Fibroblast of skin of abdomen (primary cell): Measurements from ENCODE around the gene CACFD1.
A peak's percentile ranks its signal among the peaks of the same experiment; 100 is the strongest.

Source experiments
- DNase-seq: peaks from one replicate; pipeline ENCODE4 v3.0.0-alpha.2; 2013

The CACFD1 gene

DNA sequence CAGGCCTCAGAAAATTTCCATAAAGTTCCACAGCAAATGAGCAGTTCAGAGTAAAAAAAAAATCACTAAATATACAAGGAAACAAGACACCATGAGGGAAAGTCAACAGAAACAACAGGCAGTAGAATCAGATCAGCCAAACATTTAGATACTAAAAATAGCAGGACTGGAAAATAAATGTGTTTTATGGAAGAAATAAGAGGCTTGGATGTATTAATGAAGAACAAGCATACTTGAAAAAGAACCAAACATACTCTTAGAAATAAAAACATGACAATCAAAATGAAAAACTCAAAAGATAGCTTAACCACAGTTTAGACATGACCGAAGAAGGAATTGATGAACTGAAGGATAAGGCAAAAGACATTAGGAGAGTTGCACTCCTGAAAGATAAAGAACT is 42.3 kb downstream of the CACFD1 start:
- no peak for DNase-seq

DNA sequence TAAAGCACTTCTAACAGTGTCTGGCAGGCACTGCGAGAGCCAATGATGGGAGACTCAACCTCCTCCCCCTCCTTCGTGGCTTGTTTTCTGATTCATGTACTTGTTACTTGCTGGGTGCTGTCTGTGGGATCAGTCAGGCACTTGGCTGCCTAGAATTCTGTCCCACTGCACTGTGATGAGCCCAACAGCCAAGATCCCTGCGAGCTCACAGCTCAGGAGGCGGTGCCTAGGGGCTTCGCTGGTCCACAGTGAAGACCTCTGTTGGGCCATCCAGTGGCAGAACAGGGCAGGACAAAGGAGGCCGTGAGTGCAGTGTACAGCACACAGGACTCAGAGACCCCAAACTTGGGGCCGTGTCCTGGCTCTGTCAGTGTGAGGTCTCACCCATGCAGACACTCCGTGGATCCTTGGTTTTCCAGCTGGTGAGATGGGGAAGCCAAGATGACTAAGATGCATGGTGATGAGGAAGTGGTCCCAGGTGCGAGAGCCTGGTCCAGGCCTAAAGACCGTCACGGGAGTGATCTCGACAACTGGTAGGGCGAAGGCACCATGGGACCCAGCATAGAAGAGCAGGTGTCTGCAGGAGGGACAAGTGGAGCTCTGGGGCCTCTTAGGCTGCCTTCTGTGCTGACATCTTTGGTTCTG is 45.5 kb downstream of the CACFD1 start:
- no peak for DNase-seq

DNA sequence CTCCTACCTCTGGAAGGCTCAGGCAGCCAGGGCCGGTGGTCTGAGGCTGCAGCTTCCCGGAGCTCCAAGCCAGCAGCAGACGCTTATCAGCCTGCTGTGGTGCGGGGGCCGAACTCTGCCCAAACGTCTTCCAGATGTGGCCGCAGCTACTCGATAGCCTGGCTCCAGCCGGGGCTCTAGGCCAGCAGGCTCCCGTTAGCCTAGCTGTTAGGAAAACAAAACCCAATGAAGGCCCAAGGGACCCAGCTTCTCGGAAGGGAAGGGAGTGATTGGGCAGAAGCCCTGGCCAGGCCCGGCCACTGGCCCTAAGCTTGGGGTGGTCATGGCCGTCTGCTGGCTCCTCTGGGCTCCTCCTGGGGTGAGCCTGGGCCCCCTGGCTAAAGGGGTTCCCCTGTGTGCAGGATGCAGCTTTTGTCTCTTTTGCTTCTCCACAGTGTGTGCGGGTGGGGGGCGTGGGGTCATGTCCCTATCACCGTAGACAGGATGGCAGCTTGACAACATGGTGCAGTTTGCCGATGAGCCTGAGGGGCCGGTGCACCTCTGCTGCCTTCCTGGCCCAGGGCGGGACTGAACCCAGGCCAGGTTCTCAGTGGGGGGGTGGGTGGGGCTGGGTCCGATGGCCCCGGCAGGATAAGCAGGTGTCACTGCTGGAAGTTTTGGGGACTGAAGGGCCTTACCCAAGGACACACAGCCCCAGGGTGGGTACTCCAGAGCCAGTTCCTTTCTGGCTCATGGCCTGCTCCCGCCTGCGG is 46.3 kb downstream of the CACFD1 start:
- DNase-seq = peak; percentile 31

DNA sequence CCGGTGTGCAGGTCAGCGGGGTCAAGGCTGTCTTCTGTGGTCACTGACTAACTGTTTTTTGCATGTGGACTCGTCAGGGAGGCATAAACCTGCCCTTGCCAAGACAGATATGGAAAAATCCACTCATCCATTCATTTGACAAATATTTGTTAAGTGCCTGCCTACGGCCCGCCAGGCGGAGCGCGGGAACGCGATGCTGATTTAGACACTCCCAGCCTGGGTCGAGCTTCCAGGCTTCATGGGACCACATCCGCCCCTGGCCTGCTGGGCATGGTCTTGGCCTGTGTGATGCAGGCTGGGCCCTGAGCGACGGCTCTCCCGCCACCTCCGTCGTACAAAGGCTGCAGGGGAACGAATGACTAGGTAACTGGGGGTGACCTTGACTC is 46.9 kb downstream of the CACFD1 start:
- peak; percentile 33 for DNase-seq

DNA sequence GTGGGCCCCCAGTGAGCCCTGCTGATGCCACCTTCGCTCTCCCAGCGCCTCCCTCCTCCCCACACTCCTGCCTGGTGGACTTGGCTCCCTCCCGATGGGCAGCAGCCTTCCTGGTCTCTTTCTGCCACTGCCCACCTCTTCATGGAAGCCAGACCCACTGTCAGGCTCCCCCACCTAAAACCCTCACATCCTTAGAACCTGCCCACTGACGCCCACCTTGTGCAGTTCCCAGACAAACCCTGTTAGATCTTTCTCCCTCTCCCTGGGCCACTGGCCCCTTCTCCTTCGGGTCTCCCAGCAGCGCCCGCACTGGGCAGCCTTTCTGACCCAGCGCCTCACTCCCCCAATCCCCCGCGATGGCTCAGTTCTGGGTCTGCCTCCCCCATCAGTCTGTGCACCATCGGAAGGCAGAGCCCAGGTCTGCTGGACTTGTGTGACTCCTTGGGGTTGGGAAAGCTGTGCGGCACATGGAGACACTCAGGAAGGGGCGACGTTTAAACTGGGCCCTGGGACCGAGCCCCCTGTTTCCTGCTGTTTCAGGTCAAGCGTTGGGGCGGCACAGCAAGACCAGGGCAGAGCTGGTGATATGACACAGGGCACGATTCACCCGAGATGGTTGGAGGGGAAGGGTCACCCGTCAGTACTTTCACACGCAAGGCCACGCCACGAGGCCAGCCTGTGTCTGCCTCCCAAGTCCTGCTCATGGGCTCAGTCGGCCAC is 47.6 kb downstream of the CACFD1 start:
- DNase-seq = no peak

DNA sequence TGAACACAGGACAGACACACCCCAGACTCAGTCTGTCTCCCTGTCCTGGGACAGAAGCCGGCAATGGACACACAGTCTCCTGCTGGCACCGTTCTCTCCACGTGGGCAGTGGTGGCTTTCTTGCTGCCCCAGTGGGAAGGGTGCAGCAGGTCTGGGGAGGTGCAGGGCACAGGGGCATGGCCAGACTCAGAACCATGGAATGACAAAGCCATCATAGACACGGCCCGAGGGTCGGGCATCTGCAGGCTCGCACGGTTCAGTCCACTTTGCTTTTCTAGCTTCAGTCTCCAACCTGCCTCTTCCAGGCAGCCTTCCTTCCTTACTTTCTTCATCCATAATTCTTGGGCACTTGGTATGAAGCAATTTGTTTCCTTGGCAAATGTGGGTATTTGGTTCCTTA is 48.3 kb downstream of the CACFD1 start:
- no peak for DNase-seq

DNA sequence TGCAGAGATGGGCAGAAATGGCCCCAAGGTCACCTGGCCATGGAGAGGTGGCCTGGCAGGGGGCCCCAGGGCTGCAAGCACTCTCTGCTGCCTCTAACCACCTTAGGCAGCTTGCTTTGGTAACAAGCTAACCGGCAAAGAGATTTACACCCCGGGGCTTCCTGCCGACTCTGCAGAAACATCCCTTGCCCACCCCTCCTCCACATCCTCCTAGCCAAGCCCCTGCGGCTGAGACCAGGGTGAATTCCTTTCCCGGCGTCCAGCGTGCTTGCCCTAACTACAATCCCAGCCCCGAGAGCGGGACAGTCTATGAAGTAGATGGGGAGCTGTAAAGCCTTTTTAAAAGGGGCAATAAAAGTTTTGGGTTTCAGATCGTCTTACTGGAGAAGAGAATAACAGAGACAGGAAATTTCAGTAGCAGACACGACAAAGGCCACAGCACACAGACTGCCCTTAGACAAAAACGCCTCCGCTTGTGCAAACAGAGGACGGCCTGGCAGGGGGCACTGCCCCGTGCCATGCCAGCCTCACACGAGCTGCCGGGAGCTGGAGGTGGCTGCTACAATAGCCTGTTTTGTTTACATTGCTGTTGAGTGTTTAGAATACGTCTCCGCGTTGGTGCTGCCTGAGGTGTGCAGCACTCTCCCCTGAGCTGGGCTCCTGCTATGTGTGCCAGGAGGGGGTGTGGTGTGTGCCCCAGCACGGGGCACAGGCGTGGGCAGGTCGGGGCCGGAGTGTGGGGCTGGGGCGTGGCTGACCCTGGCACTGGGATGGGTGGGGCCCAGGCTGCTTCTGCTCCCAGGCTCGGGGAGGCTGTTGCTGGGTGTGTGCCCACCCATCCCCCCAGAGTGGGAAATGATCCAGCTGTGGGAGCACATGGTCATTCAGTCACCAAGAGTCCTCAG is 49.7 kb downstream of the CACFD1 start:
- DNase-seq = no peak

DNA sequence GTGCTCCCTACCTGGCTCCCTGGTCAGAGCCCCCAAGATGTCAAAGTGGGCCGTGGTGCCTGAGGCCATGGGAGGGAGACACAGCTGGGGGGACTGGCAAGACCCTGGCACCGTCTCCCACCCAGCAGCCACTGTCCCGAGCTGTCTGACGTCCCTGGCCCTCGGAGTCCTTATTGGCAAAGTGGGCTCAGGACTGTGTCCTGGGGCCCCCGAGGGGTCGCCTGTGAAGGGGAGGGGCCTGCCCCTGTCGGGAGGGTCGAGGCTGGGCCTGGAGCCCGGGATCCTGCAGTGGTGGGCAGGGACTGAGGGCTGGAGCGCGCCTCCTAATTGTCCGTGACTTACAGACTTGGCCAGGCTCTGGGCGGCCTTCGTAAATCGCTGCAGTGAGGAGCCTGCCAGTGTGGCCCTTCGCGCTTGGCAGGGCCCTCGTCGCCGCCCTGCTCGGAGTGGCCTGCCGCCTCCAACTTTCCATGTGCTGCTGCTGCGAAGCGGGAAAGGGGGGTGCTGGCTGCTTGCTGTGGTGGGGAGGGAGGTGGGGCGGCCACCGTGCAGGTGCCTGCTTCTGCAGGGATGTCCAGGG is 51.2 kb downstream of the CACFD1 start:
- no peak for DNase-seq

- DNase-seq = no peak
Observed at GRCh38 chr9:133511607-133512006, 51.8 kb downstream of the CACFD1 start.

GRCh38 chr9:133512253-133513213 is 52.8 kb downstream of the CACFD1 start:
- no peak for DNase-seq

DNA sequence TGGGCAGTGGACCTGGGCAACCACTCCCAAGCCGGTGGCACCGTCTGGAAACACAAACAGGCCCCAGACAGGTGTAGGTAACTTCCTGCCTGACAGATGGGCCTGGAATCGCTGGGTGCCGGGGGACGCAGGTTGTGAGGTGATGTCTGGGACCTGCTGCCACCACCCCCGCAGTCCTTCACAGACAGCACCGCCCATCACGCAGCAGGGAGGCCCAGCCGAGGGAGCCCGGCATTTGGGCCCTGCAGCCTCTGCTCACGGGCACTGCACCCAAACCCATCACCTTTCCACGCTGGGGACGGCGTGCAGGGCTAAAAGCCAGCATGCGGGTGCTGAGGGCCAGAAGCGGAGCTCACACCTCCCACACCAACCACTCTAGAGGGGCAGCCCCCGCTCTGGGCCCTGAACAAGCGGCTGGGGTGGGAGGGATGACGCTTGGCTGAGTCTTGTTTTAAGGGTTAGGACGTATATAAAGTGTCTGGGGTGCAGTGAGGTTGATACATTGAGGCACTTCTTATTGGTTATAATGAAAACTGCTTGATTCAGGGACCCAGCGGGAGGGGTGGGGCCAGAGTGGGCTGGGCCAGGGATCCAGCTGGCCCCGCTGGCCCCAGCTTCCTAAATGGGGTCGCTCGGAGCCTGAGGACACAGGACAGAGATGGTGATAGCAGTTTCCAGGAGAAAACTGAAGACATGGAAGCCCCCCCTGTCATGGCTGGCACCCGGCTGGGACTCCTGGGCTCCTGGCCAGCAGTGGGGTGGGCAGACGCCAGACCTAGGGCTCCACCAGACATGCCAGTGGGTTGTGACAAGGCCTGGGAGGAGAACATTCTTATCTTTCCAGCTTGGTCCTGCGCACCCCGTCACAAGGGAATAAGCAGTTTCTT is 53.7 kb downstream of the CACFD1 start:
- no peak for DNase-seq

GRCh38 chr9:133514460-133515239 is 54.9 kb downstream of the CACFD1 start:
- no peak for DNase-seq

DNA sequence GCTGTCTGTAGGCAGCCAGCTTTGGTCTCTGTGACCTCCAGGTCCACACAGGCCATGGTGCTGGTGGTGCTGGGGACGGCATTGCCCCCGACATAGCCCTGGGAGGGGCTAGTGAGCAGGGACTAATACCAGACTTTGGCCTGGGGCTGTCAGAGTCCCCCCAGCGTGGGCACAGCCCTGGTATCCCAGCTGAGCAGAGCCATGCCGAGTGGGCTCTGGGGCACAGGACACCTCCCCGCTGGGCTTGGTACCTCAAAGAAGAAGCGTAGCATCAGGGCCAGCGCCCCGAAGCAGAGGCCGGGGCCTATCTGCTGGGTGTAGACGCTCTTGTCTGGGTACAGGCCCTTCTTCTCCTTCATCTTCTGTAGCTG is 55.4 kb downstream of the CACFD1 start:
- DNase-seq = no peak

- no peak for DNase-seq
Observed at GRCh38 chr9:133515615-133516255, 56.0 kb downstream of the CACFD1 start.

- no peak for DNase-seq
Observed at GRCh38 chr9:133516256-133516960, 56.6 kb downstream of the CACFD1 start.

GRCh38 chr9:133516961-133517350 is 57.2 kb downstream of the CACFD1 start:
- DNase-seq = no peak

- no peak for DNase-seq
Observed at GRCh38 chr9:133517711-133518110, 57.9 kb downstream of the CACFD1 start.

GRCh38 chr9:133518200-133518599 is 58.4 kb downstream of the CACFD1 start:
- no peak for DNase-seq
